Brain pericyte (primary cell): ENCODE results near the gene R3HDM2.
"Not testable (repeated sequence)": the region's sequence is repeated elsewhere in the genome, so short reads cannot be mapped to it uniquely, and the experiment has no call there.

Experiments
- DNase-seq: peaks from one replicate; pipeline ENCODE4 v3.0.0-alpha.2; 2012; ENCODE audit warnings: low read depth, low spot score

Gene R3HDM2

GRCh38 chr12:57426948-57427347 is 3.9 kb downstream of the R3HDM2 start:
- DNase-seq: not testable (repeated sequence)

GRCh38 chr12:57420482-57420881 is 10.4 kb downstream of the R3HDM2 start:
- no peak for DNase-seq

DNA sequence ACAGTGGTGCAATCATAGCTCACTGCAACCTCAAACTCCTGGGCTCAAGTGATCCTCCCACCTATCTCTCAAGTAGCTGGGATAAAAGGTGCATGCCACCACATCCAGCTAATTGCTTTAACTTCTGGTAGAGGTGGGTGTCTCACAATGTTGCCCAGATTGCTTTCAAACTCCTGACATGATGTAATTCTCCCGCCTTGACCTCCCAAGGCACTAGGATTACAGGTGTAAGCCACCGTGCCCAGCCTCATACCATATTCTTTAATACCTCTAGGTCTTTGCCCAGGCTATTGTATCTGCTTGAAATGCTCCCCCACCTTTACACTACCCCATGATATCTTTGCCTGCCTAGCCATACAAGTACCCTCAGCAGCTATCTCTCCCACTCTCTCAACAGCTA is 11.3 kb downstream of the R3HDM2 start:
- DNase-seq: no peak

DNA sequence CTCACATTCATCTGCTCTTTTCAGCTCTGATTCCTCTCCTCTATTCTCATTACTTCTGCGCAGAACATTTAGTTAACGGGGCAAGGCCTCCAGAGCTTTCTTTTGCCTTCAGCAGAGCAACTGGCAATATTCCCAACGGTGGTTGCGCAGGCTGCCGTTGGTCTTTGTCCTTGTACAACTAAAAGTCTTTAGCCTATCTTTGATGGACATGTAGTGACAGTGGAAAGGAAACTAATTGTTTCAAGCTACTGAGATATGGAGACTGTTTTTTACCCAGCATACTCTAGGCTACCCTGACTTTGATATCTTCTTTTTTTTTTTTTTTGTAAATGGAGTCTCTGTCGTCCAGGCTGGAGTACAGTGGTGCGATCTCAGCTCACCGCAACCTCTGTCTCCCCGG is 12.6 kb downstream of the R3HDM2 start:
- DNase-seq: no peak

- DNase-seq: no peak
Observed at GRCh38 chr12:57416039-57416996, 14.5 kb downstream of the R3HDM2 start.

GRCh38 chr12:57415088-57415487 is 15.8 kb downstream of the R3HDM2 start:
- DNase-seq: no peak

DNA sequence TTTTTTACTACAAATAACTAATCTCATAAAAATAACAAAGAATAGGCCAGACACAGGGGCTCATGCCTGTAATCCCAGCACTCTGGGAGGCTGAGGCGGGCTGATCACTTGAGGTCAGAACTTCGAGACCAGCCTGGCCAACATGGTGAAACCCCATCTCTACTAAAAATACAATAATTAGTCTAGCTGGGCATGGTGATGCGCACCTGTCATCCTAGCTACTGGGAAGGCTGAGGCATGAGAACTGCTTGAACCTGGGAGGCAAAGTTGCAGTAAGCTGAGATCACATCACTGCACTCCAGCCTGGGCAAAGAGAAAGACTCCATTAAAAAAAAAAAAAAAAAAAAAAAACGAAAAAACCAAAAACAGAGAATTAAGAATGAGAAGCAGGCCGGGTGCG is 16.7 kb downstream of the R3HDM2 start:
- not testable (repeated sequence) for DNase-seq

DNA sequence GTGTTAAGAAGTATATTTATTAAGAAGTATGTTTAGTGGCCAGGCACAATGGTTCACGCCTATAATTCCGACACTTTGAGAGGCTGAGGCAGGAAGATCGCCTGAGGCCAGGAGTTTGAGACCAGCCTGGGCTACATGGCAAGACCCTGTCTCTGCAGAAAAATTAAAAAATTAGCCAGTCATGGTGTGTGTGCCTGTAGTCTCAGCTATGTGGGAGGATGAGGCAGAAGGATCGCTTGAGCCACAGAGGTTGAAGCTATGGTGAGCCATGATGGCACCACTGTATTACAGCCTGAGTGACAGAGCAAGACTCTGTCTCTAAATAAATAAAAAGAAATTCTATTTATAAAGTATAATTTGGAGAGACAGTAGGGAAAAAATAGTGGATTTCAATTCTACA is 20.3 kb downstream of the R3HDM2 start:
- no peak for DNase-seq

DNA sequence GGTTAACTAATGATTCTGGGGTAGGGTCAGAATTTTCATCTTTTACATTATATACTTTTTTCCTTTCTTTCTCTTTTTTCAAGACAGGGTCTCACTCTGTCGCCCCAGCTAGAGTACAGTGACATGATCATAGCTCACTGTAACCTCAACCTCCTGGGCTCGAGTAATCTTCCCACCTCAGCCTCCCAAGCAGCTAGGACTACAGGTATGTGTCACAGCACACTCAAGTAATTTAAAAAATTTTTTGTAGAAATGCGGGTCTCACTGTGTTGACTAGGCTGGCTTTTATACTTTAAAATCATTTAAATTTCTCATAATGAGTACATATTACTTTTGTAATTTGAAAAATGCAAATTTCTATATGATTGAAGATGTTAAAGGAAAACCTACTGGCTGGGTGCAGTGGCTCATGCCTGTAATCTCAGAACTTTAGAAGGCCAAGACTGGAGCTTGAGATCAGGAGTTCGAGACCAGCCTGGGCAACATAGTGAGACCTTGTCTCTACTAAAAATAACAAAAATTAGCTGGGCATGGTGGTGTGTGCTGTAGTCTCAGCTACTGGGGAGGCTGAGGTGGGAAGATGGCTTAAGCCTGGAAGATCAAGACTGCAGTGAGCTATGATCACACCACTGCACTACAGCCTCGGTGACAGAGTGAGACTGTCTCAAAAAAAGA is 25.7 kb downstream of the R3HDM2 start:
- no peak for DNase-seq

GRCh38 chr12:57402156-57402555 is 28.7 kb downstream of the R3HDM2 start:
- DNase-seq: not testable (repeated sequence)

DNA sequence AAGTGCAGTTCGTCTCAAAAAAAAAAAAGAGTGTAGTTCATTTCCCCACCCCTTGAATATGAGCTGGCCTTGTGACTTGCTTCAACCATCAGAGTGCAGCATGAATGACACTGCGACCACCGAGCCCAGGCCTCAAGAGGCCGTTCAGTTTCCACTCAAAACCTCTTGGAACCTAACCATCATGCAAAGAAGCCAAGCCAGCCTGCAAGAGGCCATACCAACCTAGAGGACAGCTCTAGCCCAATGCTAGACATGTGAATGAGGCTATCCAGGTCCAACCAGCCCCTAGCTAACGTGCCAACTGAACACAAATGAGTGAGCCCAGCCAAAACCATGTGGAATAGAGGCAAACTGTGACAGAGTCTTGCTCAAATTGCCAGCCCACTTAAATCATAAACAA is 29.7 kb downstream of the R3HDM2 start:
- no peak for DNase-seq

DNA sequence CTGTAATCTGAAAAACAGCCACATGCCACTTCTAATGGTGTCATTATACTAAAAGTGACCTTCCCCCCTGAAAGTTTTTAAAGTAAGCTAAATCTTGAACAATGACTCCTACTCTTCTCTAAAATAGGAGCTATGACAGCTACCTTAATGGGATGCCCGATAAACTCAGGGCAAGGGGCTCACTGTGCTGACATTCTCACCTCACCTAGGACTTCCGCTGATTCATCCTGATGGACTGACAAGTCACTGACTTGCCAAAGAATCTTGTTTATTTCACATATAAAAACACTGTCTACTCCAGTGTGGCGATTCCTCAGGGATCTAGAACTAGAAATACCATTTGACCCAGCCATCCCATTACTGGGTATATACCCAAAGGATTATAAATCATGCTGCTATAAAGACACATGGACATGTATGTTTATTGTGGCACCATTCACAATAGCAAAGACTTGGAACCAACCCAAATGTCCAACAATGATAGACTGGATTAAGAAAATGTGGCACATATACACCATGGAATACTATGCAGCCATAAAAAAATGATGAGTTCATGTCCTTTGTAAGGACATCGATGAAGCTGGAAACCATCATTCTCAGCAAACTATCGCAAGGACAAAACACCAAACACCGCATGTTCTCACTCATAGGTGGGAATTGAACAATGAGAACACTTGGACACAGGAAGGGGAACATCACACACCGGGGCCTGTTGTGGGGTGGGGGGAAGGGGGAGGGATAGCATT is 31.0 kb downstream of the R3HDM2 start:
- DNase-seq: not testable (repeated sequence)

DNA sequence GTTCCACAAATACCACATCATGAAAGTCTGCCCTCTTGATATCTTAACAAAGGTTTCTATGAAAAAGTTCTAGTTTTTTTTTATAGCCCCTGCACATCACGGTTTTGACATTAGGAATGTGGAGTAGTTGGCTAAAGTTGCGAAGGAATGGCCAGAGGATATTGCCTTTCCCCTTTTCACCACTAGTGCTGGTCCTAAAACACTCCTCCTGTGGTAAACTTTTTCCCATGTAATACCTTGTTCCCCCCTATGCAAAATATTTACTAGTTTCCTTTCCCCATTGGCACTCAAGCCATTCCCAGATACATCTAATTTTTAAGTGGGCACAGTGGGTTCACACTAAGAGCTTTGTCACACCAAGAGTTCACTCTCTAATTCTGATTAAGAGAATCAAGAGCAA is 33.4 kb downstream of the R3HDM2 start:
- DNase-seq: no peak

DNA sequence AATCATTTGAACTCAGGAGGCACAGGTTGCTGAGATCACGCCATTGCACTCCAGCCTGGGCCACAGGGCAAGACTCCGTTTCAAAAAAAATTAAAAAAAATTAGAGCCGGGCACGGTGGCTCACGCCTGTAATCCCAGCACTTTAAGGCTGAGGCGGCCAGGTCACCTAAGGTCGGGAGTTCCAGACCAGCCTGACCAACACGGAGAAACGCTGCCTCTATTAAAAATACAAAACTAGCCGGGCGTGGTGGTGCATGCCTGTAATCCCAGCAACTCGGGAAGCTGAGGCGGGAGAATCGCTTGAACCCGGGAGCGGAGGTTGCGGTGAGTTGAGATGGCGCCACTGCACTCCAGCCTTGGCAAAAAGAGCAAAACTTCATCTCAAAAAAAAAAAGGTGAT is 35.7 kb downstream of the R3HDM2 start:
- no peak for DNase-seq

DNA sequence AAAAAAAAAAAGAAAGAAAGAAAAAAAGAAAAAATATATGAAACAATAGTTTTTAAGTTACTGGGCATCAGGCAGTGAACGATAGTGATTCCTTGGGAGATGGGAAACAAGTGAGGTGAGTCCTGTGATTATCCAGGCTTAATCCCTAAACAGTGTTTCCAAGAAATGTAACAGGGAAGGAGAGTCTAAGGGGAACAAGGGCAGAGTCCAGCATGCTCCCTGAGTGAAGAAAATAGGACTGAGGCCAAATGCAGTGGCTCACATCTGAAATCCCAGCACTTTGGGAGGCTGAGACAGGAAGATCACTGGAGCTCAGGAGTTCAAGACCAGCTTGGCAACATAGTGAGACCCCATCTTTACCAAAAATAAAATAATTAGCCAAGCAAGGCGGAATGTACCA is 40.7 kb downstream of the R3HDM2 start:
- no peak for DNase-seq

- DNase-seq: no peak
Observed at GRCh38 chr12:57389033-57389432, 41.8 kb downstream of the R3HDM2 start.

GRCh38 chr12:57388425-57388824 is 42.4 kb downstream of the R3HDM2 start:
- DNase-seq: no peak

DNA sequence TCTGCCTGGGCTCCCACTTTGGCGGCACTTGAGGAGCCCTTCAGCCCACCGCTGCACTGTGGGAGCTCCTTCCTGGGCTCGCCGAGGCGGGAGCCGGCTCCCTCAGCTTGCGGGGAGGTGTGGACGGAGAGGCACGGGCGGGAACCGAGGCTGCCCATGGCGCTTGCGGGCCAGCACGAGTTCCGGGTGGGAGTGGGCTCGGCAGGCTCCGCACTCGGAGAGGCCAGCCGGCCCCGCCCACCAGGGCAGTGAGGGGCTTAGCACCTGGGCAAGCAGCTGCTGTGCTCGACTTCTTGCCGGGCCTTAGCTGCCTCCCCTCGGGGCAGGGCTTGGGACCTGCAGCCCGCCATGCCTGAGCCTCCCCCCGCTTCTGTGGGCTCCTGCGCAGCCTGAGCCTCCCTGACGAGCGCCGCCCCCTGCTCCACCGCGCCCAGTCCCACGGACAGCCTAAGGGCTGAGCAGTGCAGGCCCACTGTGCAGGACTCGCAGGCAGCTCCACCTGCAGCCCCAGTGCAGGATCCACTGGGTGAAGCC is 44.6 kb downstream of the R3HDM2 start:
- DNase-seq: no peak

DNA sequence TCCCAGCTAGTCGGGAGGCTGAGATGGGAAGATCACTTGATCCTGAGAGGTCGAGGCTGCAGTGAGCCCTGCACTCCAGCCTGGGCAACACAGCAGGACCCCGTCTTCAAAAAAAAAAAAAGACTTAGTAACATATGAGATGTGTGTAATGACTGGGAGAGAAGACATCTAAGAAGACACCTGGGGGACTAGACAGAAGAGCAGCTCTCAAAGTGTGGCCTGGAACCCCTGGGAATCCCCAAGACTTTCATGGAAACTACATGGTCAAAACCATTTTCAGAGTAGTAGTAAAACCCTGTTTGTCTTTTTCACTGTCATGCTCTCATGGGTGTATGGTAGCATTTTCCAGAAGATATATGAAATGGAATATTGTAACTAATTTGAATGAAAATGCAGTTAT is 45.3 kb downstream of the R3HDM2 start:
- no peak for DNase-seq

GRCh38 chr12:57384478-57384877 is 46.4 kb downstream of the R3HDM2 start:
- DNase-seq: no peak

DNA sequence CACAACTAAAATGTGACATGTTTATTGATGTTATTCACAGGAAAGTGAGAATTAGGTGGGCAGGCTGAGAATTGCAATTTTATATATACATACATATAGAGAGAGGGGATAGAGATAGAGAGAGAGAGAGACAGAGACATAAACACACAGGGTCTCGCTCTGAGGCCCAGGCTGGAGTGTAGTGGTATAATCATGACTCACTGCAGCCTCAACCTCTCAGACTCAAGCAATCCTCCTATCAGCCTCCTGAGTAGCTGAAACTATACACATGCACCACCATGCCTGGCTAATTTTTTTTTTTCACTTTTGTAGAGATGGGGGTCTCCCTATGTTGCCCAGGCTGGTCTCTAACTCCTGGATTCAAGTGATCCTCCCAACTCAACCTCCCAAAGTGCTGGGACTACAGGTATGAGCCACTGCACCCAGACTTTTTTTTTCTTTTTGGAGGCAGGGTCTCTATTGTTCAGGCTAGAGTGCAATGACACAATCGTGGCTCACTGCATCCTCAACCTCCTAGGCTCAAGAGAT is 49.1 kb downstream of the R3HDM2 start:
- no peak for DNase-seq

DNA sequence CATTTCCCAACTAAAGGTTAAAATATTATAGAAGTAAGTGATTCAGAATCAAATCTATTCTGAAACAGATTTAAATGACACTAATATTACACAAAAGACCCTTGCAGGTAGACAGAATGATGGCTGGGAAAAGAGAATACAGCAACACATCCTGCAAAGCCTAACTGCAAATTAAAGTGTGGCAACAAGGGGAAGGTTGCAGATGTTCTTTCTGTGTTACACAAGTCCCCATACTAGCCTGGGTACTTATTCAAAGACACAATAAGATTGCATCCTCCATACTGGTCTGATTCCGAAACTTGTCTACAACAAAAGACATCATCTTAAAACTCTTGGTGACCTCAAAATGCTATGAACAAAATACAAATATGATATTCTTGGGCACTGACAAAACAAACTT is 50.5 kb downstream of the R3HDM2 start:
- DNase-seq: no peak
